PC-9 (cell line): ENCODE results near the gene TMEM50B. TPM values are rescaled to one million over a fixed set of nuclear protein-coding genes. Genes with fewer than 3 reads are reported as not detected.

Source experiments
- total RNA-seq: library from RNA; stranded (reverse); gene quantifications from 2 replicates; pipeline ENCODE4 v1.2.3, GENCODE V29; 2021

Gene TMEM50B
- total RNA-seq, 1 experiment from 2014 or later: 11.7 TPM

Other genes with a start within 250 kb of the TMEM50B start
- 18.3 and 23.1 TPM in 2 replicates for gene IL10RB, start 213.6 kb downstream of the TMEM50B start, total RNA-seq
- gene IFNAR1, start 155.0 kb downstream of the TMEM50B start, total RNA-seq: 24.2 and 25.5 TPM in 2 replicates
- 16.0 and 16.1 TPM in 2 replicates for gene IFNGR2, start 76.6 kb downstream of the TMEM50B start, total RNA-seq
- gene DNAJC28, start 11.7 kb upstream of the TMEM50B start, total RNA-seq: 1.1 and 1.3 TPM in 2 replicates
- gene GART, start 62.1 kb upstream of the TMEM50B start, total RNA-seq: 105 and 121 TPM in 2 replicates
- 131 and 158 TPM in 2 replicates for gene SON, start 63.1 kb upstream of the TMEM50B start, total RNA-seq
- 24.7 and 25.6 TPM in 2 replicates for gene DONSON, start 108.7 kb upstream of the TMEM50B start, total RNA-seq
- gene CRYZL1, start 161.8 kb upstream of the TMEM50B start, total RNA-seq: 22.4 and 30.3 TPM in 2 replicates
- gene ITSN1, start 162.5 kb upstream of the TMEM50B start, total RNA-seq: 39.1 and 46.3 TPM in 2 replicates